ENCODE measurements around the gene STX10. TPM values are rescaled to one million over a fixed set of nuclear protein-coding genes. Genes with fewer than 3 reads are reported as not detected.

Gene STX10
- total RNA-seq, 1 experiment from 2014 or later = 19.3 TPM

GRCh38 chr19:13134626-13135025 lies 15.5 kb downstream of the STX10 start:
- CTCF ChIA-PET = no interaction called here
- intact Hi-C loops (cut with micrococcal nuclease; ENCODE audit: unreplicated experiment) = no loop called here
- no TSS peak for BruUV-seq (replicated peaks)

GRCh38 chr19:13133241-13133870 lies 16.8 kb downstream of the STX10 start:
- no peak for DNase-seq
- POLR2A ChIA-PET = no interaction called here

More at GRCh38 chr19:13134626-13135025, 15.5 kb downstream of the STX10 start:
- DNase-seq = no peak
- Mint-ChIP-seq H3K4me1 (ENCODE audit: low read depth, unreplicated experiment) (no peaks in the 10 kb centered on the region), H3K27me3 (ENCODE audit: insufficient read depth, unreplicated experiment) (no peaks in the 10 kb centered on the region), H3K36me3 (ENCODE audit: insufficient read depth, unreplicated experiment) (peaks cover 41% of the 10 kb centered on the region), H3K27ac (ENCODE audit: unreplicated experiment) (no peak overlapping the region), H3K4me3 (ENCODE audit: unreplicated experiment) (no peak overlapping the region), H3K9me3 (ENCODE audit: unreplicated experiment) (no peaks in the 10 kb centered on the region)
- H3K4me1 ChIP-seq = no peaks in the 10 kb centered on the region
- POLR2A ChIA-PET = no interaction called here
- H3K27me3 ChIP-seq (replicated peaks; ENCODE audit: control insufficient read depth, insufficient read depth, low read length) = no peaks in the 10 kb centered on the region
- H3K36me3 ChIP-seq (ENCODE audit: control insufficient read depth, insufficient read depth, low read length) = peaks cover 1% of the 10 kb centered on the region; the same call in 1 of the 2 replicates
- H3K9me3 ChIP-seq = no peaks in the 10 kb centered on the region
- H3K4me3 ChIP-seq (ENCODE audit: low read depth, low read length) = no peak overlapping the region
- TF ChIP-seq CTCF (IDR thresholded peaks at IDR 0.05; ENCODE audit: insufficient read depth in 1 of 2, low read depth in 1 of 2, low read length in 1 of 2, severe bottlenecking in 1 of 2, unreplicated experiment in 1 of 2) = no peak

More at GRCh38 chr19:13133241-13133870, 16.8 kb downstream of the STX10 start:
- no peaks in the 10 kb centered on the region for H3K4me1 Mint-ChIP-seq (ENCODE audit: low read depth, unreplicated experiment)
- no TSS peak for BruUV-seq (replicated peaks)
- peaks cover 31% of the 10 kb centered on the region for H3K36me3 Mint-ChIP-seq (ENCODE audit: insufficient read depth, unreplicated experiment)
- Histone ChIP-seq H3K27me3 (replicated peaks; ENCODE audit: control insufficient read depth, insufficient read depth, low read length) (no peaks in the 10 kb centered on the region), H3K4me1 (no peaks in the 10 kb centered on the region), H3K4me3 (ENCODE audit: low read depth, low read length) (no peak overlapping the region), H3K36me3 (ENCODE audit: control insufficient read depth, insufficient read depth, low read length) (peaks cover 1% of the 10 kb centered on the region; the same call in 1 of the 2 replicates), H3K9me3 (no peaks in the 10 kb centered on the region)
- CTCF ChIA-PET = interaction anchor here (0.7 kb wide), 1 partner anchor 401 kb away, joined by 3 read pairs; no protein-coding TSS in a partner anchor
- H3K27ac Mint-ChIP-seq (ENCODE audit: unreplicated experiment) = no peak overlapping the region
- intact Hi-C loops (cut with micrococcal nuclease; ENCODE audit: unreplicated experiment) = no loop called here
- H3K9me3 Mint-ChIP-seq (ENCODE audit: unreplicated experiment) = no peaks in the 10 kb centered on the region
- no peak overlapping the region for H3K4me3 Mint-ChIP-seq (ENCODE audit: unreplicated experiment)
- H3K27me3 Mint-ChIP-seq (ENCODE audit: insufficient read depth, unreplicated experiment) = no peaks in the 10 kb centered on the region
- no peak for TF ChIP-seq CTCF (IDR thresholded peaks at IDR 0.05; ENCODE audit: insufficient read depth in 1 of 2, low read depth in 1 of 2, low read length in 1 of 2, severe bottlenecking in 1 of 2, unreplicated experiment in 1 of 2)

Data from Caco-2 (cell line).